ENCODE measurements around the gene STPG4. TPM values are rescaled to one million over a fixed set of nuclear protein-coding genes. Genes with fewer than 3 reads are reported as not detected.
A peak's percentile ranks its signal among the peaks of the same experiment; 100 is the strongest.

The STPG4 gene
- total RNA-seq, 4 donors from 2014 or later: 1.7 to 5.8 TPM; not detected in 2

DNA sequence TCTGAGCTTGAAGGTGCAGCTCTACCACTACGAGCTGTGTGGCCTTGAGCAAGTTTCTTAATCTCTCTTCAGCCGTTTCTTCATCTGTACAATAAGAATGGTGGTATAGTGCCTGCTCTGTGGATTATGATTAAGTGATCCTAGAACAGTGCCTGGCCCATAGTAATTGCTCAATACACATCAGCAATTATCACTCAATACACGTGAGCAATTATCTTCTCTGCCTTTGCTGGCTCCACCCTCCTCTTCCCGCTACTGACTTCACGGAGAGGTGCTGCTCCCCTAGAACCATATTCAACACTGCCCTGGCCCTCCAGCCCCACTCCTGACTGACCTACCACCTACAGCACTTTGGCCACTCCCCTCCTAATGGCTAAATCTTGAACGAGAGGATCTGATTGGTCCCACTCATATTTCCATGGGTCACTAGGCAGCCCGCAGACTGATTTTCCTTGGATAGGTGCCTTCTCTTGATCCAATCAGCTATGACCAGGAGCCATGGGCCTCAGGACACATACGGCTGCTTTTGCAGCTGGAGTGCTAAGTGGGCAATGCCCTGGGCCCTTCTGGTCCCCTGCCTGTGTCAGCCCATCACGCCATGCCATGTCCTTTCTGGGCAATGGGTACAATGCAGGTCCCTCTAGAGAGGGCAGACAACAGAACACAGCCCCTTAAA, 77.5 kb downstream of the STPG4 start:
- H3K9me3 ChIP-seq: no peaks in the 10 kb centered on the region
- H3K27ac ChIP-seq: peak overlapping the region in 2 of 4 donors; percentile 63 to 81
- no peak overlapping the region for H3K4me3 ChIP-seq
- no peaks in the 10 kb centered on the region for H3K36me3 ChIP-seq
- DNase-seq: no peak
- TF ChIP-seq, protein P1, sequence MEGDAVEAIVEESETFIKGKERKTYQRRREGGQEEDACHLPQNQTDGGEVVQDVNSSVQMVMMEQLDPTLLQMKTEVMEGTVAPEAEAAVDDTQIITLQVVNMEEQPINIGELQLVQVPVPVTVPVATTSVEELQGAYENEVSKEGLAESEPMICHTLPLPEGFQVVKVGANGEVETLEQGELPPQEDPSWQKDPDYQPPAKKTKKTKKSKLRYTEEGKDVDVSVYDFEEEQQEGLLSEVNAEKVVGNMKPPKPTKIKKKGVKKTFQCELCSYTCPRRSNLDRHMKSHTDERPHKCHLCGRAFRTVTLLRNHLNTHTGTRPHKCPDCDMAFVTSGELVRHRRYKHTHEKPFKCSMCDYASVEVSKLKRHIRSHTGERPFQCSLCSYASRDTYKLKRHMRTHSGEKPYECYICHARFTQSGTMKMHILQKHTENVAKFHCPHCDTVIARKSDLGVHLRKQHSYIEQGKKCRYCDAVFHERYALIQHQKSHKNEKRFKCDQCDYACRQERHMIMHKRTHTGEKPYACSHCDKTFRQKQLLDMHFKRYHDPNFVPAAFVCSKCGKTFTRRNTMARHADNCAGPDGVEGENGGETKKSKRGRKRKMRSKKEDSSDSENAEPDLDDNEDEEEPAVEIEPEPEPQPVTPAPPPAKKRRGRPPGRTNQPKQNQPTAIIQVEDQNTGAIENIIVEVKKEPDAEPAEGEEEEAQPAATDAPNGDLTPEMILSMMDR (IDR thresholded peaks at IDR 0.05): no peak
- no peak for TF ChIP-seq POLR2A (IDR thresholded peaks at IDR 0.05)
- peaks cover under 1 to 44% (median 7%) of the 10 kb centered on the region in 4 donors for H3K4me1 ChIP-seq
- H3K27me3 ChIP-seq: no peaks in the 10 kb centered on the region

DNA sequence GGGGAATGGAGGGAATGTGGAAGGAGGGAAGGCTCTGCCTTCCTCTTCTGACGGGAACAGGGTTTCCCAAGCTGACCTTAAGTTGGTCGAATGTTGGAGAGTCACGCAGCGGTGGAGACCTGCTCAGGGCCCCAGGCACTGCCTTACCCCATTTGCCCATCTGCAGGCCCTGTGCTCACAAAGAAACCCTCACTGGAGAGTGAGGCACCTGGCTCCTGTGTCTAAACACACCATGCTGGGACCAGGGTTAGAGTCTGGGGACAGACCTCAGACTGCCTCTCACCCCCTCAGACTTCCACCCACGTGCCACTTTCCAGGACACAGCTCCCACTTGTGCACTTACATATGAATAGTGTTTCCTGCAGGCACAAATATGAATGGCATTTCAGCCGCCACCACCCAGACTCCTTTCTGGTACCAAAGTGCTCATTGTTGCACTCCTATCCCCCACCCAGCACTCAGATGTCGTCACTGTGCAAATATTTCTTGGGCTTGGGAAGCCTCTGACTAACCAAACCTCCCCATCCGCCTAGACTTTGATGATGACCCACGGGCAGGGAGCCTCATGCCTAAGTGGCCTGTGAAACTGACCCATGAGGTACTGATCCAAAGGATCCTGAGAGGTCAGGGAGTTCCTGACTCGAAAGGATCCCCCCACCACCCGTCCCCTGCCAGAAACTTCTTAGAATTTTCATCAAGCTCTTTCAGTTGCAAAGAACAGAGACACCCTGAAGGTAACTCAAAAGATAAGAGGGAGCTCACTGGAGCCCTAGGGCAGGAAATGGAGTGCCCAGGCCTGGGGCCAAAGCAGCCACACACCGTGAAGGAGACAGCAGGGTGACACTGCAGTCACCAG, 78.3 kb downstream of the STPG4 start:
- H3K9me3 ChIP-seq: no peaks in the 10 kb centered on the region
- TF ChIP-seq, protein P1 (IDR thresholded peaks at IDR 0.05): no peak
- TF ChIP-seq POLR2A (IDR thresholded peaks at IDR 0.05): no peak
- H3K4me3 ChIP-seq: no peak overlapping the region
- peaks cover 7 to 50% (median 11%) of the 10 kb centered on the region in 4 donors for H3K4me1 ChIP-seq
- H3K27me3 ChIP-seq: no peaks in the 10 kb centered on the region
- H3K36me3 ChIP-seq: no peaks in the 10 kb centered on the region
- DNase-seq: no peak
- peak overlapping the region in 2 of 4 donors; percentile 56 to 63 for H3K27ac ChIP-seq

DNA sequence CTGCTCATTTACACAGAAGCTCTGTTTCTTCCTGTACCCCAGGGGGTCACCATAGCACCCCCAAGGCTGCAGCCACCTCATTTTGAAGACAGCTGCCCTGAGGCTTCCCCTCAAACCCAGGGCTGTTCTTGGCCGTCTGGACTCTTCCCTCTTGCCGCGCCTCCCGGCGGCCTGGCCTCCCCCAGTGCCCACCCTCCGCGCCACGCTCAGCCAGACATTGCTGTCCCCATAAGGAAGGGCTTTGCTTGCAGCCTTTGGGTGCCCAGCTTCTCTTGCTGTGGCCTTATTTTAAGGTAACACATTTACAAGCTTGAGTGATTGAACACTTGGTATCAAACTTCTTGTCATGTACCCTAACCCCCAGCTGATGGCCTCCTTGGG, 79.0 kb downstream of the STPG4 start:
- TF ChIP-seq, protein P1 (IDR thresholded peaks at IDR 0.05): no peak
- TF ChIP-seq POLR2A (IDR thresholded peaks at IDR 0.05): no peak
- no peak overlapping the region for H3K4me3 ChIP-seq
- no peaks in the 10 kb centered on the region for H3K27me3 ChIP-seq
- H3K27ac ChIP-seq: peak overlapping the region in 2 of 4 donors; percentile 56 to 63
- DNase-seq: no peak
- no peaks in the 10 kb centered on the region for H3K9me3 ChIP-seq
- H3K4me1 ChIP-seq: peaks cover 7 to 57% (median 18%) of the 10 kb centered on the region in 4 donors
- H3K36me3 ChIP-seq: no peaks in the 10 kb centered on the region

DNA sequence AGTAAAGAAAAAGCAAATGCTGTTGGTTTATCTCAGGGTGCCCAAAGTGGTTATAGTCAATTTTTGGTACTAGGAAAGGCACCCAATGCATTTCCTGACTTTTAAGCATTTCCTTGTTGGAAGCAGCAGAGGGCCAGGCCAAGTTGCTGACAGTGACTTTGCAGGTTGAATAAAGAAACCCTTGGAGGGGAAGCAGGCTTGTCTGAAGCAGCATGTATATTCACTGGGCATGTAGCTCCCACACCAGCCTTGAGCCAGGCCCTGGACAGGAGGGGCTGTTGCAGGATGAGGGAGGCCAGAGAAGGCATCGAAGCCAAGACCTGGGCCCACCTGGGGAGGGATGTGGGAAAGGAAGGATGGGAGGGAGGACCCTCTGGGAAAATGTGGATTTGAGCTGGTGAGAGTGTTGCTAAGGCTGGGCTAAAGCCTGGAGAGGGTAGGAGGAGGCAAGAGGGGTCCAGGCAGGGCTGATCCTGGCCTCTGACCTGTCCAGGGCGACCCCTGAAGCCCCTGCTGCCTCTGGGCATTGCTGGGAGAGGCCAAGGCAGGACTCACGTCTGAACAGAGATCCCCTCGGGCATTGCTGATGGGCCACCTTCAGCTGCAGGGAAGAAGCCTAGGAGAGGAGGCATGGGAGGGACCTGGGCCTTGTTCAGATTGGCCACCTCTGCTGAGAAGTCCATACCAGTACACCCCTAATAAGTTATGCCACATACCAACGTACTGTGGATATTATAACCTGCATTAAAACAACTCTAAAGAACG, 79.6 kb downstream of the STPG4 start:
- no peaks in the 10 kb centered on the region for H3K27me3 ChIP-seq
- no peak for DNase-seq
- peak overlapping the region in 2 of 4 donors; percentile 56 to 63 for H3K27ac ChIP-seq
- TF ChIP-seq POLR2A (IDR thresholded peaks at IDR 0.05): no peak
- TF ChIP-seq, protein P1 (IDR thresholded peaks at IDR 0.05): no peak
- H3K4me1 ChIP-seq: peaks cover 7 to 62% (median 23%) of the 10 kb centered on the region in 4 donors
- H3K4me3 ChIP-seq: no peak overlapping the region
- no peaks in the 10 kb centered on the region for H3K36me3 ChIP-seq
- no peaks in the 10 kb centered on the region for H3K9me3 ChIP-seq

DNA sequence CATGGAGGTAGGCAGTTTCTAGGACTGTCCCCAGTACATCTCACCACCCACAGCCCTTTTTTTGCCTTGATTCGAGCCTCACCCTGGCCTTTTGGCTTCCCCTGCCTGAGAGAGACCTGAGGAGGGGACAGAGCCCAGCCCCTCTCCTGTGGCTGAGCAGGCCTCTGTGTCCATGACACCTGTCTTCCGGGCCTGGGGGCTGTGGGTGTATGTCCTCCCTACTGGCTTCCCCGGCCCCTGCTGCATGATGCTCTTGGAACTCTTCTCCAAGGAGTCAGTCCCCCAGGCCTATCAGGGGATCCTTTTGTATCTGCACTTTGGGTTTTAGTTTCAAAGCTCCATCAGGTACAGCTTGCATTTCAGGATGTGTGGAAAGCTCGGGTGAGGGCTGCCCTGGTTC, 80.4 kb downstream of the STPG4 start:
- Histone ChIP-seq H3K27ac (peak overlapping the region in 1 of 4 donors; percentile 85), H3K36me3 (no peaks in the 10 kb centered on the region), H3K9me3 (no peaks in the 10 kb centered on the region), H3K4me3 (no peak overlapping the region), H3K4me1 (peaks cover 11 to 62% (median 32%) of the 10 kb centered on the region in 4 donors), H3K27me3 (no peaks in the 10 kb centered on the region)
- no peak for DNase-seq
- TF ChIP-seq, protein P1 (IDR thresholded peaks at IDR 0.05): no peak
- no peak for TF ChIP-seq POLR2A (IDR thresholded peaks at IDR 0.05)

All from Peyer's patch (tissue), 4 donors.